Retinal pigment epithelial cell (primary cell): Measurements from ENCODE around the gene TPCN2.

ENCODE experiments used
- DNase-seq: peaks from one replicate; pipeline ENCODE4 v3.0.0-alpha.2; 2010; ENCODE audit warnings: low read depth
- H3K4me3 ChIP-seq: 2 replicates; pipeline ENCODE4 v1.5.1; 2011; ENCODE audit warnings: mild to moderate bottlenecking, low read length, control low read depth, moderate library complexity
- TF ChIP-seq, protein P1 (sequence below): conservative IDR thresholded peaks from 2 replicates; pipeline ENCODE4 v1.5.1; 2011; ENCODE audit warnings: low read depth, low read length, control low read depth, inconsistent platforms

Gene TPCN2

GRCh38 chr11:69018924-69019323 lies 29.8 kb upstream of the TPCN2 start:
- TF ChIP-seq, protein P1, sequence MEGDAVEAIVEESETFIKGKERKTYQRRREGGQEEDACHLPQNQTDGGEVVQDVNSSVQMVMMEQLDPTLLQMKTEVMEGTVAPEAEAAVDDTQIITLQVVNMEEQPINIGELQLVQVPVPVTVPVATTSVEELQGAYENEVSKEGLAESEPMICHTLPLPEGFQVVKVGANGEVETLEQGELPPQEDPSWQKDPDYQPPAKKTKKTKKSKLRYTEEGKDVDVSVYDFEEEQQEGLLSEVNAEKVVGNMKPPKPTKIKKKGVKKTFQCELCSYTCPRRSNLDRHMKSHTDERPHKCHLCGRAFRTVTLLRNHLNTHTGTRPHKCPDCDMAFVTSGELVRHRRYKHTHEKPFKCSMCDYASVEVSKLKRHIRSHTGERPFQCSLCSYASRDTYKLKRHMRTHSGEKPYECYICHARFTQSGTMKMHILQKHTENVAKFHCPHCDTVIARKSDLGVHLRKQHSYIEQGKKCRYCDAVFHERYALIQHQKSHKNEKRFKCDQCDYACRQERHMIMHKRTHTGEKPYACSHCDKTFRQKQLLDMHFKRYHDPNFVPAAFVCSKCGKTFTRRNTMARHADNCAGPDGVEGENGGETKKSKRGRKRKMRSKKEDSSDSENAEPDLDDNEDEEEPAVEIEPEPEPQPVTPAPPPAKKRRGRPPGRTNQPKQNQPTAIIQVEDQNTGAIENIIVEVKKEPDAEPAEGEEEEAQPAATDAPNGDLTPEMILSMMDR, result no peak
- no peak overlapping the region for H3K4me3 ChIP-seq
- no peak for DNase-seq

GRCh38 chr11:69022260-69022659 lies 26.5 kb upstream of the TPCN2 start:
- no peak for DNase-seq
- H3K4me3 ChIP-seq, result no peak overlapping the region
- TF ChIP-seq, protein P1, result no peak

DNA sequence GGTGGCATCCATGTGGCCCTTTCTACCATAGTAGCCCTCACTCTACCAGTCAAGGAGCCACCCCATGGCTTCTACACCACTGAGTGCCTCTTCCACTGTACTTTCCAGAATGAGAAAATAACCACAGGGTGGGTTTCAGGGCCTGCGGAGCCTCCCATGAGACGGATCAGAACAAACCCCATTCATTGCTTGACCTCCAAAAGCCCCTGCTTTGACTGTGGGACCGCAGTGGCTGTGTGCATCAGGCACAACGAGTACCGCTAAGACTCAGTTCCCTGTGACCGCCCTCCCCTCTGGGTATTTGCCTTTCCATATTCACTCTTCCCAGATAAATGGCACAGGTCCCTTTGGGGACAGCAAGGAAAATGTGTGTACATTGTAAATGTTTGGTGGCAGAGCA lies 24.2 kb upstream of the TPCN2 start:
- TF ChIP-seq, protein P1, result no peak
- no peak overlapping the region for H3K4me3 ChIP-seq
- no peak for DNase-seq

DNA sequence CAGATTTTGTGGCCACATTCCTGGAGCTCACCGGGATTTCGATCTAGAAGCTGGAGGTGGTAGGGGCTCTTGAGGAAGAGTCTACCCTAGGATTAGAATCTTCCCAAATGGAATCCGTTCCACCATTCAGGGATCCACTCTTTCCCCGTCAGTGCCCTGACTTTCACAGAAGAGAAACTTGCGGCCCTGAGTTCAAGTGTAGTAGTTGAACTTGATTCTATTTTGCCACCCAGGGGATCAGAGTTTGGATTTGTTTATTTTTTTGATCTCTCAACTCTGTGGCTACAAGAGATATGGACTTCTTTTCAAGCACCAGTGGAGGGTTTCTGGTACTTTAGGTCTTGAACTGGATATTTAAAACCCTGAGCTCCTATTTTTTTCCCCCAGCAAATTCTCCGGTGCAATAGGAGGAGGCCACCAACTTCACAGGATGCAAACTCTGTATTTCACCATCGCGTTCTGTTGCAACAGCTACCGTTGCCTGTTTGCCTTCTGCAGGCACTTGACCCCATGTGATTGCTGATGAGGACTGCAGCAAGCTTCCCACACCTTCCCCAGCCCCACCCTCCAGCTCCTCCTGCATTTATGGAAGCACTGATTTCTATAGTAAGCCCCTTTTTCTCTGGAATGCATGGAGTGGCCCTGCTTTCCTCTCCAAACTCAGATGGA lies 20.9 kb upstream of the TPCN2 start:
- no peak overlapping the region for H3K4me3 ChIP-seq
- no peak for DNase-seq
- TF ChIP-seq, protein P1, result no peak

- DNase-seq, result no peak
- no peak overlapping the region for H3K4me3 ChIP-seq
- TF ChIP-seq, protein P1, result no peak
These were observed 18.4 kb upstream of the TPCN2 start for GRCh38 chr11:69030301-69030700.

DNA sequence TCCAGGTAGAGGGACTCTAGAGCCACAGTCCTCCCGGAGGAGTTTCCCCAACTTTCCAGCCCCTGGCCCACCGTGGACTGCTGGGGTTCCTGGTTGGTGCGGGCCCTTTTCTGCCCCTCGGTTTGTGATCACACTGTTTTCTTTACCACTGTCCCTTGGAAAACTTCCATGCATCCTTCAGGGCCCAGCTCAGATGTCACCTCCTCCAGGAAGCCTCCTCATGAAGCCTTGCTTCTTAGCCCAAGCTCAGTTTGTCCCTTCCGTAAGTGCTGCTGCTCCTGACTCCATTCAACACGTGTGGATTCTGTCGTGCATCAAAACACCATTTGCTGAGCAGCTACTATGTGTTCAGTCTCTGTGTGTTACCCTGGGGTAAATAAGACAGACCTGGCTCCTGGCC lies 15.9 kb upstream of the TPCN2 start:
- no peak overlapping the region for H3K4me3 ChIP-seq
- TF ChIP-seq, protein P1, result no peak
- no peak for DNase-seq

DNA sequence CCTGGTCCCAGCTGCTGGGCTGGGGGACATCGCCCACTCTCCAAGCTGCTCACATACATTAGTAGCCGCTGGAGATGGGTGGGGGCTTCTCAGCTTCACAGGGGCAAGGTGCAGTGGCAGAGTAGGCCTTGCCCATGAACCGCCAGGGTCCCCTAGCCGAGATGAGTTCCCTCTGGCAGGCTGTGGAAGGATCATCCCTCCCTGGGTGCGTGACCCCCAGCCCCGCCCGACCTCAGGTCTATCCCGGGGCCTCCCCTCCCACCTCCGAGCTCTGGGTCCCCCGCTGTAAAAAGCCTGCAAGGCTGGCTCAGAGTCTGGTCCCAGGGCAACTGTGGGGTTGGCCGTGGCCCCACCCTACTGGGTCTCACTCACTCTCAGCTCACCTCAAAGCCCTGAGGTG lies 15.3 kb upstream of the TPCN2 start:
- DNase-seq, result no peak
- TF ChIP-seq, protein P1, result no peak
- H3K4me3 ChIP-seq, result no peak overlapping the region
